ENCODE data around the gene LMBRD2. TPM values are rescaled to one million over a fixed set of nuclear protein-coding genes. Genes with fewer than 3 reads are reported as not detected.

LMBRD2 gene
- total and polyA plus RNA-seq, 10 of the 15 experiments (the other 5 are each of a cell fraction or from before 2014, with no cell fraction given) = 0.90 to 9.8 (median 6.5) TPM

DNA sequence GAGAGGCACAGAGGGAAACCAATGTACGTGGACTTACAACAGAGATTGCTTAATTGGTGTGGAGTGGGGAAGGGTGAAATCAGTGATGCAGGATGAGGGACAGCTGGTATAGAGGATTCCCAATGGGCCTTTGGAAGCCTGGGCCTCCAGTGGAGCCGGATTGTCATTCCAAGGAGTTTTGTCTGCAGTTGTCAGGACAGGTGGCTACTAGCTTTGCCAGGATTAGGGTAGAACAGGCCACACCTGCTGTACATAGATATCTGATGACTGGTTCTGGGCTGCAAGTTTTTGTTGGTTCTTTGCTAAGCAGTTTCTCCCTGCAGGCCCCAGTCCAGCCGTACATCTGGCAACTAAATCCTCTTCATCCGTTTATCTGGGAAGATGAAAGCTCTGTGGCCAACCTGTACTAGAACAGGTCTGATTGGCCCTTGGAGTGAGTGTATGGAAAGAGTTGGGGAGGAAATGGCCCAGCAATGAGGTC is 4.5 kb upstream of the LMBRD2 start (continued):
- TF ChIP-seq, protein P1, sequence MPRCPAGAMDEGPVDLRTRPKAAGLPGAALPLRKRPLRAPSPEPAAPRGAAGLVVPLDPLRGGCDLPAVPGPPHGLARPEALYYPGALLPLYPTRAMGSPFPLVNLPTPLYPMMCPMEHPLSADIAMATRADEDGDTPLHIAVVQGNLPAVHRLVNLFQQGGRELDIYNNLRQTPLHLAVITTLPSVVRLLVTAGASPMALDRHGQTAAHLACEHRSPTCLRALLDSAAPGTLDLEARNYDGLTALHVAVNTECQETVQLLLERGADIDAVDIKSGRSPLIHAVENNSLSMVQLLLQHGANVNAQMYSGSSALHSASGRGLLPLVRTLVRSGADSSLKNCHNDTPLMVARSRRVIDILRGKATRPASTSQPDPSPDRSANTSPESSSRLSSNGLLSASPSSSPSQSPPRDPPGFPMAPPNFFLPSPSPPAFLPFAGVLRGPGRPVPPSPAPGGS (IDR thresholded peaks at IDR 0.05; ENCODE audit: borderline replicate concordance, insufficient read depth, low read depth, low read length, poor library complexity, severe bottlenecking) = no peak

DNA sequence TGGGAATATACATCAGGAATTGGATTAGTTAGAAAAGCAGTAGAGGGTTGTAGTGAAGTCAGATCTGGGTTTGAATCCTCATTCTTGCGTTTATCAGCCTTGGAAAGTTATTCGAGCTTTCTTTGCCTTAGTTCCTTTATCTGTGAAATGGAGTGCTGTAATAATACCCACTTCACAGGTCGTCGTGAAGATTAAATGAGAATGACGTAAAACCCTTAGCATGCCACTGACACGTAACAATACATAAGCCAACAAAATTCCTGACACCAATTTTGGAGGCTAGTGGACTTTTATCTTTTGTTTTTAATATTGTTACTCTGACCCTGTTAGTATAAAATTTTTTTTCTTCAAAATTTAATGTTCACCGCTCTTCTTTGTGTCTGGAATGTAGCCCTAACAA is 3.6 kb upstream of the LMBRD2 start:
- Histone ChIP-seq H3K4me3 (no peak overlapping the region), H3K9ac (ENCODE audit: control insufficient read depth, insufficient read depth, low read length) (no peak overlapping the region), H3K27ac (ENCODE audit: control insufficient read depth, insufficient read depth) (no peak overlapping the region), H3K36me3 (ENCODE audit: control insufficient read depth in 2 of 2, insufficient read depth in 2 of 2, low read length in 1 of 2) (peaks cover 0 to 2% of the 10 kb centered on the region in 2 experiments; a peak in 2 of 4 replicates), H3K4me2 (ENCODE audit: control insufficient read depth, insufficient read depth) (no peak overlapping the region), H3K9me3 (replicated peaks; ENCODE audit: control insufficient read depth, insufficient read depth, low read length) (no peaks in the 10 kb centered on the region), H3K79me2 (ENCODE audit: control insufficient read depth, insufficient read depth, low read length) (peaks cover 40% of the 10 kb centered on the region), H3K27me3 (replicated peaks in 1 of 2; ENCODE audit: control insufficient read depth in 2 of 2, insufficient read depth in 2 of 2, low read length in 1 of 2) (no peaks in the 10 kb centered on the region), H2AFZ (ENCODE audit: control insufficient read depth, low read depth, low read length) (no peak overlapping the region), H3K4me1 (ENCODE audit: control insufficient read depth, insufficient read depth, low read length) (0 out of 2 replicates have a peak, but pooled peaks cover 4% of the 10 kb centered on the region), H4K20me1 (ENCODE audit: control insufficient read depth, insufficient read depth) (no peaks in the 10 kb centered on the region)
- in situ Hi-C loops (cut with MboI) (no loop called here), intact Hi-C loops (cut with micrococcal nuclease; ENCODE audit: unreplicated experiment) (loop anchor here (10.0 kb wide), 2 partner anchors 720 to 1230 kb away; partner anchors contain the start of genes DNAJC21 and NIPBL)
- ChIA-PET CTCF (interaction anchor here (1.2 to 1.3 kb wide), 3 partner anchors 9 to 27 kb away, joined by 3 to 4 read pairs (median 3); no protein-coding TSS in a partner anchor), SMC1A (ENCODE audit: uncharacterized antibody, unreplicated experiment) (interaction anchor here (1.3 to 5.5 kb wide), 2 partner anchors 11 to 22 kb away, joined by 6 to 23 read pairs; no protein-coding TSS in a partner anchor), RAD21 (ENCODE audit: unreplicated experiment) (no interaction called here), POLR2A (no interaction called here)
- FAIRE-seq (no peak), ATAC-seq (no peak), DNase-seq (ENCODE audit: low read depth, low spot score) (no peak)
- 96% methylated on average over 7 of the region's 7 CpGs for WGBS (ENCODE audit: insufficient coverage, insufficient replicate concordance, low lambda C conversion rate, missing lambda C conversion rate)
- no TSS peak for BruUV-seq (replicated peaks)
- TF ChIP-seq STAT1 (conservative IDR thresholded peaks at IDR 0.05) (no peak), STAT3 (IDR thresholded peaks at IDR 0.05; ENCODE audit: low read depth, low read length) (no peak), HDAC2 (IDR thresholded peaks at IDR 0.05) (no peak), RBBP5 (conservative IDR thresholded peaks at IDR 0.05) (no peak), ZZZ3 (IDR thresholded peaks at IDR 0.05; ENCODE audit: control insufficient read depth, insufficient read length, low read depth) (no peak), RAD51 (IDR thresholded peaks at IDR 0.05) (no peak), TCF7 (IDR thresholded peaks at IDR 0.05; ENCODE audit: borderline replicate concordance) (no peak), SP1 (IDR thresholded peaks at IDR 0.05; ENCODE audit: low read depth, low read length) (no peak), NRF1 (conservative IDR thresholded peaks at IDR 0.05; ENCODE audit: low read depth, low read length) (no peak), GATAD2B (conservative IDR thresholded peaks at IDR 0.05; ENCODE audit: low read depth) (no peak), BRCA1 (IDR thresholded peaks at IDR 0.05; ENCODE audit: low read depth, low read length) (no peak), GABPA (IDR thresholded peaks at IDR 0.05; ENCODE audit: low read depth) (no peak), NR2C1 (IDR thresholded peaks at IDR 0.05) (no peak), TCF12 (IDR thresholded peaks at IDR 0.05; ENCODE audit: low read depth, low read length) (no peak), NBN (IDR thresholded peaks at IDR 0.05) (no peak), KAT2A (conservative IDR thresholded peaks at IDR 0.05; ENCODE audit: control insufficient read depth, low read depth, low read length) (no peak), CHD2 (IDR thresholded peaks at IDR 0.05; ENCODE audit: borderline replicate concordance, low read depth, low read length) (no peak), BMI1 (IDR thresholded peaks at IDR 0.05; ENCODE audit: borderline replicate concordance) (no peak)
- TF ChIP-seq, protein P2, sequence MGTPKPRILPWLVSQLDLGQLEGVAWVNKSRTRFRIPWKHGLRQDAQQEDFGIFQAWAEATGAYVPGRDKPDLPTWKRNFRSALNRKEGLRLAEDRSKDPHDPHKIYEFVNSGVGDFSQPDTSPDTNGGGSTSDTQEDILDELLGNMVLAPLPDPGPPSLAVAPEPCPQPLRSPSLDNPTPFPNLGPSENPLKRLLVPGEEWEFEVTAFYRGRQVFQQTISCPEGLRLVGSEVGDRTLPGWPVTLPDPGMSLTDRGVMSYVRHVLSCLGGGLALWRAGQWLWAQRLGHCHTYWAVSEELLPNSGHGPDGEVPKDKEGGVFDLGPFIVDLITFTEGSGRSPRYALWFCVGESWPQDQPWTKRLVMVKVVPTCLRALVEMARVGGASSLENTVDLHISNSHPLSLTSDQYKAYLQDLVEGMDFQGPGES (IDR thresholded peaks at IDR 0.05) = no peak
- TF ChIP-seq, protein P3, sequence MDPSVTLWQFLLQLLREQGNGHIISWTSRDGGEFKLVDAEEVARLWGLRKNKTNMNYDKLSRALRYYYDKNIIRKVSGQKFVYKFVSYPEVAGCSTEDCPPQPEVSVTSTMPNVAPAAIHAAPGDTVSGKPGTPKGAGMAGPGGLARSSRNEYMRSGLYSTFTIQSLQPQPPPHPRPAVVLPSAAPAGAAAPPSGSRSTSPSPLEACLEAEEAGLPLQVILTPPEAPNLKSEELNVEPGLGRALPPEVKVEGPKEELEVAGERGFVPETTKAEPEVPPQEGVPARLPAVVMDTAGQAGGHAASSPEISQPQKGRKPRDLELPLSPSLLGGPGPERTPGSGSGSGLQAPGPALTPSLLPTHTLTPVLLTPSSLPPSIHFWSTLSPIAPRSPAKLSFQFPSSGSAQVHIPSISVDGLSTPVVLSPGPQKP (IDR thresholded peaks at IDR 0.05; ENCODE audit: low read depth, low read length) = no peak
